K562 (cell line): ENCODE results near the gene COA3. TPM values are rescaled to one million over a fixed set of nuclear protein-coding genes. Genes with fewer than 3 reads are reported as not detected.
A peak's percentile ranks its signal among the peaks of the same experiment; 100 is the strongest.

ENCODE experiments used
- CREBBP ChIP-seq: IDR thresholded peaks from one replicate; pipeline ENCODE4 v1.6.1; 2012; ENCODE audit warnings: low read depth, mild to moderate bottlenecking, control low read depth, inconsistent platforms, low read length
- CREM ChIP-seq: IDR thresholded peaks from 2 replicates; pipeline ENCODE4 v1.6.1; 2014; ENCODE audit warnings: antibody characterized with exemption, low read depth
- ETV6 ChIP-seq, 3 experiments: fragments of 150-350 bp in 1 of 3; sonication (generic) in 1 of 3; formaldehyde crosslinking in 1 of 3; IDR thresholded peaks; 2 replicates each; pipeline versions ENCODE4 v1.6.1 to v1.8.0; 2014 to 2022; ENCODE audit warnings: borderline replicate concordance in 2 of 3, low read depth in 2 of 3, antibody characterized with exemption in 1 of 3, low read length in 1 of 3, mild to moderate bottlenecking in 1 of 3, missing genetic modification reagents in 1 of 3
- LCOR ChIP-seq: sonication (generic); formaldehyde crosslinking; IDR thresholded peaks from 2 replicates; pipeline ENCODE4 v1.8.0; 2022; ENCODE audit warnings: mild to moderate bottlenecking, missing genetic modification reagents
- MTA1 ChIP-seq: fragments of 450-650 bp; IDR thresholded peaks from 2 replicates; pipeline ENCODE4 v1.6.1; 2017; ENCODE audit warnings: borderline replicate concordance
- SMARCC2 ChIP-seq: fragments of 450-650 bp; IDR thresholded peaks from 2 replicates; pipeline ENCODE4 v1.6.1; 2017; ENCODE audit warnings: antibody characterized with exemption, moderate library complexity, mild to moderate bottlenecking, low read depth
- ZNF174 ChIP-seq: fragments of 250-450 bp; sonication (Bioruptor Pico); IDR thresholded peaks from 2 replicates; pipeline ENCODE4 v1.4.0; 2020; ENCODE audit warnings: mild to moderate bottlenecking
- polyA plus RNA-seq, 8 experiments: library from polyadenylated mRNA; depleted of rRNA in 4 of 8; stranded (reverse) in 5 of 8; unstranded in 3 of 8; fragments of >200 nt; fragmentation: Nextera tagmentation in 2 of 8; fragmentation: Illumina TruSeq in 1 of 8; extraction: Ambion mirVana in 2 of 8; extraction: Trizol in 1 of 8; gene quantifications; 2 replicates each; pipeline versions ENCODE4 v1.2.1 to v1.2.3, GENCODE V29; 2011 to 2014; ENCODE audit warnings: inconsistent platforms in 1 of 8, missing spikeins in 1 of 8
- total RNA-seq, 7 experiments: library from RNA; depleted of rRNA in 6 of 7; stranded (reverse); fragments of >200 nt in 6 of 7; fragmentation: Illumina TruSeq in 2 of 7; extraction: Trizol in 2 of 7; gene quantifications; 2 replicates each; pipeline versions ENCODE4 v1.2.1 to v1.2.3, GENCODE V29; 2011 to 2021; ENCODE audit warnings: low replicate concordance in 1 of 7
- TF ChIP-seq, protein P1 (sequence below), 2 experiments: fragments of 450-650 bp in 1 of 2; sonication (generic) in 1 of 2; formaldehyde crosslinking in 1 of 2; IDR thresholded peaks; 2 replicates each; pipeline versions ENCODE4 v1.7.1 to v1.9.0; 2016 to 2022; ENCODE audit warnings: inconsistent platforms in 1 of 2, mild to moderate bottlenecking in 1 of 2, missing genetic modification reagents in 1 of 2
- TF ChIP-seq, protein P2 (sequence below): sonication (generic); formaldehyde crosslinking; IDR thresholded peaks from 2 replicates; pipeline ENCODE4 v1.8.0; 2022; ENCODE audit warnings: mild to moderate bottlenecking, missing genetic modification reagents

Gene COA3
- total and polyA plus RNA-seq, 9 of the 15 experiments (the other 6 are each of a cell fraction or from before 2014, with no cell fraction given), result 49.6 to 153 (median 61.4) TPM

DNA sequence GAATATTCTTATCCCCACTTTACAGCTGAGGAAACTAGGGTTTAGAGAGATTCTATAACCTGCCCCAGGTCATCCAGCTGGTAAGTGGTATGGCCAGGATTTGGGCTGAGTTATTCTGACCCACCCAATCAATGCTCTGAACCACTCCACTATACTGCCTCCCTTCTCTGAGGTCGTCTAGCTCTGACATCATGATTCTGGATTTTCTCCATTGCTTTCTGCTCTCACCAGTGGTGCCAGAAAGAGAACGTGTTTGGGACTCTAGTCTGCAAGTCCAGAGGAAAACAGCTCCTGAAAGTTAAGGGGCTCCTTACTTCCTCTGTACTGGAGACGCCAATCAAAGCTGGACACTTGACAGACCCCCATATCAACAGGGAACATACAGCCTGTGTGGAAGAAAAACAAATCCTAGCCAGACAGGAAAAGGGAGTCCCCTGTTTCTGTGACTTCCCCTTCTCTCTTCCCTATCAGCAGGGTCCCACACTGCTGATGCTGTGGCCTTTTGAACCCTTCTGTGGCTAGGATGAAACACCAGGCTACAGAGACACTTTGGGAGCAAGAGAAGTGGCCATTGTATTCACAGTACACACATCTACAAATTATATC lies 47.7 kb downstream of the COA3 start (continued):
- TF ChIP-seq, protein P1, sequence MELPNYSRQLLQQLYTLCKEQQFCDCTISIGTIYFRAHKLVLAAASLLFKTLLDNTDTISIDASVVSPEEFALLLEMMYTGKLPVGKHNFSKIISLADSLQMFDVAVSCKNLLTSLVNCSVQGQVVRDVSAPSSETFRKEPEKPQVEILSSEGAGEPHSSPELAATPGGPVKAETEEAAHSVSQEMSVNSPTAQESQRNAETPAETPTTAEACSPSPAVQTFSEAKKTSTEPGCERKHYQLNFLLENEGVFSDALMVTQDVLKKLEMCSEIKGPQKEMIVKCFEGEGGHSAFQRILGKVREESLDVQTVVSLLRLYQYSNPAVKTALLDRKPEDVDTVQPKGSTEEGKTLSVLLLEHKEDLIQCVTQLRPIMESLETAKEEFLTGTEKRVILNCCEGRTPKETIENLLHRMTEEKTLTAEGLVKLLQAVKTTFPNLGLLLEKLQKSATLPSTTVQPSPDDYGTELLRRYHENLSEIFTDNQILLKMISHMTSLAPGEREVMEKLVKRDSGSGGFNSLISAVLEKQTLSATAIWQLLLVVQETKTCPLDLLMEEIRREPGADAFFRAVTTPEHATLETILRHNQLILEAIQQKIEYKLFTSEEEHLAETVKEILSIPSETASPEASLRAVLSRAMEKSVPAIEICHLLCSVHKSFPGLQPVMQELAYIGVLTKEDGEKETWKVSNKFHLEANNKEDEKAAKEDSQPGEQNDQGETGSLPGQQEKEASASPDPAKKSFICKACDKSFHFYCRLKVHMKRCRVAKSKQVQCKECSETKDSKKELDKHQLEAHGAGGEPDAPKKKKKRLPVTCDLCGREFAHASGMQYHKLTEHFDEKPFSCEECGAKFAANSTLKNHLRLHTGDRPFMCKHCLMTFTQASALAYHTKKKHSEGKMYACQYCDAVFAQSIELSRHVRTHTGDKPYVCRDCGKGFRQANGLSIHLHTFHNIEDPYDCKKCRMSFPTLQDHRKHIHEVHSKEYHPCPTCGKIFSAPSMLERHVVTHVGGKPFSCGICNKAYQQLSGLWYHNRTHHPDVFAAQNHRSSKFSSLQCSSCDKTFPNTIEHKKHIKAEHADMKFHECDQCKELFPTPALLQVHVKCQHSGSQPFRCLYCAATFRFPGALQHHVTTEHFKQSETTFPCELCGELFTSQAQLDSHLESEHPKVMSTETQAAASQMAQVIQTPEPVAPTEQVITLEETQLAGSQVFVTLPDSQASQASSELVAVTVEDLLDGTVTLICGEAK (IDR thresholded peaks at IDR 0.05), result peak; percentile 38
- TF ChIP-seq, protein P1 (CRISPR knock-in tag; IDR thresholded peaks at IDR 0.05), result no peak
- TF ChIP-seq ZNF174 (CRISPR knock-in tag), result no peak
- TF ChIP-seq, protein P2, sequence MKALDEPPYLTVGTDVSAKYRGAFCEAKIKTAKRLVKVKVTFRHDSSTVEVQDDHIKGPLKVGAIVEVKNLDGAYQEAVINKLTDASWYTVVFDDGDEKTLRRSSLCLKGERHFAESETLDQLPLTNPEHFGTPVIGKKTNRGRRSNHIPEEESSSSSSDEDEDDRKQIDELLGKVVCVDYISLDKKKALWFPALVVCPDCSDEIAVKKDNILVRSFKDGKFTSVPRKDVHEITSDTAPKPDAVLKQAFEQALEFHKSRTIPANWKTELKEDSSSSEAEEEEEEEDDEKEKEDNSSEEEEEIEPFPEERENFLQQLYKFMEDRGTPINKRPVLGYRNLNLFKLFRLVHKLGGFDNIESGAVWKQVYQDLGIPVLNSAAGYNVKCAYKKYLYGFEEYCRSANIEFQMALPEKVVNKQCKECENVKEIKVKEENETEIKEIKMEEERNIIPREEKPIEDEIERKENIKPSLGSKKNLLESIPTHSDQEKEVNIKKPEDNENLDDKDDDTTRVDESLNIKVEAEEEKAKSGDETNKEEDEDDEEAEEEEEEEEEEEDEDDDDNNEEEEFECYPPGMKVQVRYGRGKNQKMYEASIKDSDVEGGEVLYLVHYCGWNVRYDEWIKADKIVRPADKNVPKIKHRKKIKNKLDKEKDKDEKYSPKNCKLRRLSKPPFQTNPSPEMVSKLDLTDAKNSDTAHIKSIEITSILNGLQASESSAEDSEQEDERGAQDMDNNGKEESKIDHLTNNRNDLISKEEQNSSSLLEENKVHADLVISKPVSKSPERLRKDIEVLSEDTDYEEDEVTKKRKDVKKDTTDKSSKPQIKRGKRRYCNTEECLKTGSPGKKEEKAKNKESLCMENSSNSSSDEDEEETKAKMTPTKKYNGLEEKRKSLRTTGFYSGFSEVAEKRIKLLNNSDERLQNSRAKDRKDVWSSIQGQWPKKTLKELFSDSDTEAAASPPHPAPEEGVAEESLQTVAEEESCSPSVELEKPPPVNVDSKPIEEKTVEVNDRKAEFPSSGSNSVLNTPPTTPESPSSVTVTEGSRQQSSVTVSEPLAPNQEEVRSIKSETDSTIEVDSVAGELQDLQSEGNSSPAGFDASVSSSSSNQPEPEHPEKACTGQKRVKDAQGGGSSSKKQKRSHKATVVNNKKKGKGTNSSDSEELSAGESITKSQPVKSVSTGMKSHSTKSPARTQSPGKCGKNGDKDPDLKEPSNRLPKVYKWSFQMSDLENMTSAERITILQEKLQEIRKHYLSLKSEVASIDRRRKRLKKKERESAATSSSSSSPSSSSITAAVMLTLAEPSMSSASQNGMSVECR (CRISPR knock-in tag), result no peak
- peak in 1 of 2 experiments; percentile 79; a peak in 2 of 4 replicates for TF ChIP-seq ETV6 (IDR thresholded peaks at IDR 0.05; ENCODE audit: borderline replicate concordance in 1 of 2, low read depth in 2 of 2, low read length in 1 of 2)
- TF ChIP-seq ETV6 (CRISPR knock-in tag; IDR thresholded peaks at IDR 0.05; ENCODE audit: borderline replicate concordance), result no peak
- TF ChIP-seq LCOR (CRISPR knock-in tag), result no peak
- TF ChIP-seq CREBBP, result no peak
- TF ChIP-seq CREM, result peak; percentile 76
- peak; percentile 21; the same call in 1 of the 2 replicates for TF ChIP-seq MTA1
- peak; percentile 79; the same call in 1 of the 2 replicates for TF ChIP-seq SMARCC2
